Fibroblast of skin of left quadriceps (primary cell): ENCODE measurements around the gene DHRS11.

ENCODE experiments used
- DNase-seq, 2 experiments: peaks; one replicate each; pipeline ENCODE4 v3.0.0-alpha.2; 2013; ENCODE audit warnings: low read depth in 2 of 2

Gene DHRS11

DNA sequence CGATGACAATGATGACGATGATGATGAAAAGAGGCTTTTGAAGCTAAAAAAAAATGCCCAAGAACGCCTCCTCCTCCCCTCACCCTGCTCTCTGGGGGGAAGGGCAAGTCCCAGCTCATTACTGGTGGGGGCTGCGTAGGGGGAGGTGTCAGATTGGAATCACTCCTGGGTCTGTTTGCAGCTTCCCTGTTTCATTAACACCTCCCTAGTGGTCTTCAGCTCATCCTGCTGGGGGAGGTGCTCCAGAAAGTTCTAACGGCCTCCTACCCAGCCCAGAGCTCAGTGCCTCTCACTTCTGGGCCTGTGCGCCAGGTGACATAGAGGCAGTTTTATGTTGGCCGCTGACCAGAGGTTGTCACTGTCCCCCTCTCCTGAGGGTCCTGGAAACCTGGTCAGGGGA lies 22.4 kb downstream of the DHRS11 start:
- DNase-seq, result no peak

DNA sequence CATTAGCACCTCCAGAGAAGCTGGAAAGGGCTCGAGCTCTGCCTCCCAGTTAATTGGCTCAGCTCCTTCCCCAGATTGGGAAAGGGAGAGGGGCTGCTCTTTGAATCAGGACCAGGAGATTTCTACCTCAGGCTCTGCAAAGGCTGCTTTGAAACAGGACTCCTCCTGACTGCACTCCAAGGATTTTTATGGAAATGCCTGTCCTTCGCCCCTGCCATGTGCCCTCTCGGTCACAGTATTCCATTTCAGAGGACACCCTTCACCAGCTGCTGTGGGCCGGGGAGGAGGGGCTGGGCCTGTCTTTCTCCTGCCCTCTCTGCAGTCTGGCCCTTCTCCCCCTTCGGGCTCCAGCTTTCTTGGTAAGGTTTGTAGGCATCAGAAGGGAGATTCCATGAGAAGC lies 23.3 kb downstream of the DHRS11 start:
- DNase-seq, result no peak

- no peak for DNase-seq
Measured at GRCh38 chr17:36616061-36617029, 24.7 kb downstream of the DHRS11 start.

- no peak for DNase-seq
Measured at GRCh38 chr17:36617773-36618172, 26.1 kb downstream of the DHRS11 start.

GRCh38 chr17:36623281-36623680 lies 31.6 kb downstream of the DHRS11 start:
- no peak for DNase-seq

DNA sequence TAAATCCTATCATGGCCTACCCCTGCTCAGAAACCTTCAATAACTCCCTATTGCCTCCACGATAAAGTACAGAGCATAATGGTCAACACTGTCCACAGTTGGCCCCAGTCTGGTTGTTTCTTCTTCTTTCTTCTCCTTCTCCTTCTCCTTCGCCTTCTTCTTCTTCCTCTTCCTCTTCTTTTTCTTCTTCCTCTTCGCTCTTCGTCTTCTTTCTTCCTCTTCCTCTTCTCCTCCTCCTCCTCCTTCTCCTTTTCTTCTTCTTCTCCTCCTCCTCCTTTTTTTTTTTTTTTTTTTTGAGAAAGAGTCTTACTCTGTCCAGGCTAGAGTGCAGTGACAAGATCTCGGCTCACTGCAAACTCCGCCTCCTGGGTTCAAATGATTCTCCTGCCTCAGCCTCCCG lies 33.5 kb downstream of the DHRS11 start:
- DNase-seq, result no peak

GRCh38 chr17:36627101-36627500 lies 35.4 kb downstream of the DHRS11 start:
- no peak for DNase-seq

DNA sequence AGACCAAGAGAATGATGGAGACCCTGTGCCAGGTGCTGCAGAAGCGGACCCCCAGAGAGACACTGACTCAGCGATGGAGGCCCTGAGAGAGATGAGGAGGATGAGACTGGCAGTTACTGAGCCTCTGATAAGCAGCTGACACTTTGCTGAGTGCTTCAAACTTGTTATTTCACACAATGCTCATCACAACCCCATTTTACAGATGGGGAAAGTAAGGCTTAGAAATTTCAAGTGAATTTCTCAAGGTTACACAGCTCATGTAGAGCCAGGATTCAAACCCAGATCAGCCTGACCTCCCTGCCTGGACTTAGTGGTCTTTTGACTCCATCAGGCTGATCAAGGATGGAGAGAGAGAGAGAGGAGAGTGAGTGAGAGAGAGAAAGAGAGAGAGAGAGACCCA lies 36.9 kb downstream of the DHRS11 start:
- DNase-seq, result no peak

- peak; percentile 21 to 28 for DNase-seq
Measured at GRCh38 chr17:36629252-36629847, 37.7 kb downstream of the DHRS11 start.

DNA sequence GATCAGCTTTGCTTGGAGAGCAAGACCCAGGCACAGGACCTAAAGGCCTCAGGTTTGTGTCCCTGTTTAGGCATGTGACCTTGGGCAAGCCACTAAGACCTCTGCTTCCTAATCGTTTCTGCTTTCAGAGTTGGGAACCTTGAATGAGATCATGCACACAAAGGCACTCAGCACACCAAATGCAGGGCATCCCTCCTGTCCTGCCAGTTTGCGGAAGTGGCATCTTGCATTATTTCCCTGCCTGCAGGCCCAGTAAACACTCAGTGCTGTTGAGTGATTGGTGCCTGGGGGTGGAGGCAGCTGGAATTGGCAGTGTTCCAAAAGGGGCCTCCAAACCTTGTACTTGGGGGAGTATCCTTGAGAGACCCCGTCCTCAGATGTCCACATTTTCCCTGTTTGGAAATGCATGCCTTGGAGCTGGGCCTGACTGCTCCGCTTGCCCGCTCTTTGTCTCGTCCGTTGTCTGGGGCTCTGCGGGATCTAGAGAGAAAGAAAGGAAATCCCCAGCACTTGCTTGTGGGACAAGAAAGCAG lies 38.4 kb downstream of the DHRS11 start:
- no peak for DNase-seq

- DNase-seq, result no peak
Measured at GRCh38 chr17:36631022-36631421, 39.3 kb downstream of the DHRS11 start.

- DNase-seq, result no peak
Measured at GRCh38 chr17:36632916-36633771, 41.5 kb downstream of the DHRS11 start.

DNA sequence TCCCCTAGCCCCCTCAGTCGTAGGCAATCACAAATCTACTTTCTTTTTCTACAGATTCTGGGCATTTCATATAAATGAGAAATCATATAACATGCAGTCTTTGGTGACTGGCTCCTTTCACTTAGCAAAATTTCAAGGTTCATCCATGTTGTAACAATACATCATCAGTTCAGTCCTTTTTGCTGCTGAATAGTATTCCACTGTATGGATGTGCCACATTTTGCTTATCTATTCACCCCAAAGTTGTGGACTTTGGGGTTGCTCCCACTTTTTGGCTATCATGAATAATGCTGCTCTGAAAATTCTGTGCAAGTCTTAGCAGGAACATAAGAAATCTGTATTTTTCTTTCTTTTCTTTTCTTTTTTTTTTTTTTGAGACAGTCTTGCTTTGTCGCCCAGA lies 48.7 kb downstream of the DHRS11 start:
- DNase-seq, result no peak

DNA sequence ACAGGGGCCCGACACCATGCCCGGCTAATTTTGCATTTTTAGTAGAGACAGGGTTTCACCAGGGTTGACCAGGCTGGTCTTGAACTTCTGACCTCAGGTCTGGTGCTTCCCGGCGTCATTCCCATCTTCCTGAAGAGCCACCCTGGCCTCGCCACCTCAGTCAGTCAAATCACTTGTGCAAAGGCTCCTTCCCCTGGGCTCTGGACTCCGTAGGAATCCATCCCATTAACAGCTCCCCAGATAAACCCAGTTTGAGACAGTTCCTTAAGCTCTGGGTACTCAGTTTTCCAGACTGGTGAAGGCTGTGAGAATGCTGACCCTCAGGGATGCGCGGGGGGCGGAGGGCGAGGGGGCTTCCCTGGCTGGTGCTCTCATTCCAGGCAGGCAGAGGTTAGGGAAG lies 49.2 kb downstream of the DHRS11 start:
- DNase-seq, result no peak

GRCh38 chr17:36641331-36641876 lies 49.7 kb downstream of the DHRS11 start:
- DNase-seq, result no peak

- DNase-seq, result no peak
Measured at GRCh38 chr17:36641877-36642845, 50.5 kb downstream of the DHRS11 start.

- no peak for DNase-seq
Measured at GRCh38 chr17:36643086-36643685, 51.5 kb downstream of the DHRS11 start.

DNA sequence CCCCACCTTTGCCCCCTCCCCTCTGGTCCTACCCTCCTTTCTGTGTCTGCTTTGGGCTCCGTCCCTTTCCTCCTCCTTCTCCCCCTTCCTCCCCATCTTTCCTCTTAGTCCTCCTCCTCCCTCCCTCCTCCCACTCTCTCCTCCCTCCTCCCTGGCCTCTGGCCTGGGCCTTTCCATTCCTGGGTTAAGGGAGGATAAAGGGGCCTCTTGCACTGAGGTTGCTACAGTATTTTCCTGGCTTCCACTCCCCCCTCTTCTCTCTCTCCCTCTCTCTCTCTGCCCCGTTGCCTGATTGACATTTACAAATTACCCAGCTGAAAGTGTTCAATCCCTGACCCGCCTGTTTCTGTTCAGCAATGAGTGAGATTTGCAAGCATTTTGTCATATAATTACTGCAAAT lies 53.7 kb downstream of the DHRS11 start:
- no peak for DNase-seq

GRCh38 chr17:36647636-36648035 lies 56.0 kb downstream of the DHRS11 start:
- no peak for DNase-seq
